Upper lobe of right lung (tissue), 1 donor: ENCODE results near the gene HIF3A. TPM values are rescaled to one million over a fixed set of nuclear protein-coding genes. Genes with fewer than 3 reads are reported as not detected.
A peak's percentile ranks its signal among the peaks of the same experiment; 100 is the strongest.

Source experiments
- ATAC-seq: fragments of 200-7000 bp; cut with Tn5 transposase; one replicate; pipeline ENCODE4 v1.9.1; 2020; ENCODE audit warnings: mild to moderate bottlenecking, moderate library complexity
- DNase-seq: peaks from one replicate; pipeline ENCODE4 v3.0.0-alpha.2; 2020
- H3K27ac ChIP-seq: fragments of 200-600 bp; one replicate; pipeline ENCODE4 v1.8.0; 2022
- H3K27me3 ChIP-seq: fragments of 200-600 bp; one replicate; pipeline ENCODE4 v1.8.0; 2022; ENCODE audit warnings: mild to moderate bottlenecking
- H3K36me3 ChIP-seq: fragments of 200-600 bp; one replicate; pipeline ENCODE4 v1.8.0; 2022
- H3K4me1 ChIP-seq: fragments of 200-600 bp; one replicate; pipeline ENCODE4 v1.8.0; 2022
- H3K4me3 ChIP-seq: fragments of 200-600 bp; one replicate; pipeline ENCODE4 v1.8.0; 2022; ENCODE audit warnings: mild to moderate bottlenecking
- H3K9me3 ChIP-seq: fragments of 200-600 bp; one replicate; pipeline ENCODE4 v1.8.0; 2022
- intact Hi-C: fragments of 100-400 bp; cut with DNase I; formaldehyde crosslinking; loops from one replicate; pipeline ENCODE4 v1.11.0; 2022
- total RNA-seq: library from RNA; stranded (reverse); fragmentation: NEBNext Ultra II Directional; extraction: Animal tissue kit (Norgen Biotek cat#: 25700); gene quantifications from one replicate; pipeline ENCODE4 v1.2.1, GENCODE V29; 2021
- TF ChIP-seq, protein P1 (sequence below): fragments of 200-600 bp; IDR thresholded peaks from one replicate; pipeline ENCODE4 v1.8.0; 2022; ENCODE audit warnings: antibody characterized with exemption
- donor health status: DM: no; HTN: yes; CAD: no; lungs with severe emphysema.

The HIF3A gene
- total RNA-seq, 1 donor from 2014 or later = 63.1 TPM

DNA sequence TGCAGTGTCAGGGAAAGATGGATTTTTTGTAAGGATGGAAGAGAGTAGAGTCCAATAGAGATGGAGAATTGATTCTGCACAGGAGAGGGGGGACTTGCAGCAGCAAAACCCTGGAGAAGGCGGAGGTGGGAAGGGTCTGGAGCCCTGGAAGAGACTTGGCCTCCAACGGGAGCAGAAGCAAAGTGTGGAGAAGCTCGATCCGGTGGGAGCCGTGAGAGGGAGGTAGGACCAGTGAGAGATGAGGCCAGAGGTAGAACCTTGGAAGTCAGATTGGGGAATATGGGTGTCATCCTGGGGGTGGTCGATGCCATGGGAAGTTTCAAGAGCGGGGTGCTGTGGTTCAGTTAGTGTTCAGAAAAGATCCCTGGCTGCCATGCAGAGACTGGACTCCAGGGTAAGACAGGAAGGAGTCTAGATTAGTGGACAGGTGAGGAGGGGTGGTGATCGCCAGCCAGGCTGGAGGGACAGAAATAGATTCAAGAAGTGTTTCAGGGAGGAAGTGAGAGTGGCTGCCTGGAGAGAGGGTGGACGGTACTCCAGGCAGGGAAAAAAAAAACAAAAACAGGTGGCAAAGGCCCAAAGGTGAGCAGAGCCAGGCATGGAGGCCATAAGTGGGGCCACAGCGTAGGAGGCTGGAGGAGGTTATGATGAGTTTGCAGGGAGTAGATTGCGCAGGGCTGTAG lies 52.6 kb downstream of the HIF3A start:
- TF ChIP-seq, protein P1, sequence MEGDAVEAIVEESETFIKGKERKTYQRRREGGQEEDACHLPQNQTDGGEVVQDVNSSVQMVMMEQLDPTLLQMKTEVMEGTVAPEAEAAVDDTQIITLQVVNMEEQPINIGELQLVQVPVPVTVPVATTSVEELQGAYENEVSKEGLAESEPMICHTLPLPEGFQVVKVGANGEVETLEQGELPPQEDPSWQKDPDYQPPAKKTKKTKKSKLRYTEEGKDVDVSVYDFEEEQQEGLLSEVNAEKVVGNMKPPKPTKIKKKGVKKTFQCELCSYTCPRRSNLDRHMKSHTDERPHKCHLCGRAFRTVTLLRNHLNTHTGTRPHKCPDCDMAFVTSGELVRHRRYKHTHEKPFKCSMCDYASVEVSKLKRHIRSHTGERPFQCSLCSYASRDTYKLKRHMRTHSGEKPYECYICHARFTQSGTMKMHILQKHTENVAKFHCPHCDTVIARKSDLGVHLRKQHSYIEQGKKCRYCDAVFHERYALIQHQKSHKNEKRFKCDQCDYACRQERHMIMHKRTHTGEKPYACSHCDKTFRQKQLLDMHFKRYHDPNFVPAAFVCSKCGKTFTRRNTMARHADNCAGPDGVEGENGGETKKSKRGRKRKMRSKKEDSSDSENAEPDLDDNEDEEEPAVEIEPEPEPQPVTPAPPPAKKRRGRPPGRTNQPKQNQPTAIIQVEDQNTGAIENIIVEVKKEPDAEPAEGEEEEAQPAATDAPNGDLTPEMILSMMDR = no peak
- ATAC-seq = peak; percentile 1
- Histone ChIP-seq H3K9me3 (no peaks in the 10 kb centered on the region), H3K4me3 (no peak overlapping the region), H3K36me3 (peaks cover 11% of the 10 kb centered on the region), H3K4me1 (peaks cover 53% of the 10 kb centered on the region), H3K27ac (peak overlapping the region; percentile 86), H3K27me3 (no peaks in the 10 kb centered on the region)
- intact Hi-C loops = no loop called here
- DNase-seq = peak; percentile 52

DNA sequence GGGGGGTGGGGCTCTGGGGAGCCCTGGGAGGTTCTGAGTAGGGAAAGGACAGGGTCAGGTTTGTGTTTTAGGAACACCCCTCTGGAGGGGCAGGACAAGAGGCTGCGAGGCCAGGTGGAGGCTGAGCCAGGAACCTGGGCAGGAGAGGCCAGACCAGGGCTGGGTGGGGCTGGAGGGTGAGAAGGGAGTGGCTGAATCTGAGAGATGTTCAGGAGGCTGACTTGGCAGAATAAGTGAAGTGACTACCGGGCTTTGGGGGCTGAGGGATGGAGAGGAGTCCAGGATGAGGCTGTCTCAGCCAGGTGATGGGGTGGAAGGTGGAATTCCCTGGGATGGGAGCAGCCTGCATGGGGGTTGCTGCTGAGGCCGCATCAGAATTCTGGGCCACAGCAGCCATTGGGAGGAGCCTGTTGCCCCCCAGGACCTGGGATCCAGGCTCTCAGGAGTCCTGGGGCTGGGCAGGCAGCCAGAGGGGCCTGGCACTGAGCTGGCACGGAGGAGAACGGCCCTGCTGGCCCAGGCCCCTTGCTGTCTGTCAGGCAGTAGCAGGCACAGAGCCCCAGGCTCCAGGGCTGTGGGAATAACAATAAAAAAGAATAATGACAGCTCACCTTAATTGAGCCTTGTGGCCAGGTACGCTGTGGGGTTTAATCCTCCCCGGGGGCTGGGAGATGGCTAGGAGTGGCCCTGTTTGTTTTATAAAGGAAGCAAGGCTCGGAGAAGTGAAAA lies 53.4 kb downstream of the HIF3A start:
- Histone ChIP-seq H3K4me1 (peaks cover 53% of the 10 kb centered on the region), H3K4me3 (peak overlapping the region; percentile 1)
- intact Hi-C loops = no loop called here

DNA sequence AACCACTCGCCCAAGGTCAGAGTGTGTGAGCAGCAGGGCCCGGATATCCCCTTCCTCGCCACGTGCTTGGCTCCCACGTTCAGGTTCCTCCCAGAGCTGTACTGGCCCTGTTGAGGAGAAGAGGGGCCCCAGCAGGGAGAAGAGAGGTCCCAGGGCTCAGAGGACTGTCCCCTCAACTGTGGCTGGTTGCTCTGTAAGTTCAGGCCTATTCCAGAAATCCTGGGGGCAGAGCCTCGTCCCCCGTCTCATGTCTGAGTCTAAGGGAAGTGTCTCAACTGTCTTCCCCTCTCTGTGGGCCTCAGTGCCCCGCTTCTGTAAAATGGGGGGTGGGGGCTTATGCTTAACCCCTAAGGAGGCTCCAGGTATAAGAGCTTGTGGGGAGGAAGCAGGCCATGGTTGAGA lies 53.9 kb downstream of the HIF3A start:
- intact Hi-C loops = no loop called here
- no peak overlapping the region for H3K4me3 ChIP-seq
- ATAC-seq = no peak
- peaks cover 53% of the 10 kb centered on the region for H3K4me1 ChIP-seq
- DNase-seq = peak; percentile 60
- H3K27ac ChIP-seq = peak overlapping the region; percentile 86
- H3K9me3 ChIP-seq = no peaks in the 10 kb centered on the region
- no peaks in the 10 kb centered on the region for H3K27me3 ChIP-seq
- TF ChIP-seq, protein P1 = no peak
- H3K36me3 ChIP-seq = peaks cover 24% of the 10 kb centered on the region

More for the DNA sequence above, 53.4 kb downstream of the HIF3A start:
- ATAC-seq (no peak), DNase-seq (no peak)
- H3K27me3 ChIP-seq = no peaks in the 10 kb centered on the region
- TF ChIP-seq, protein P1 = no peak
- peak overlapping the region; percentile 86 for H3K27ac ChIP-seq
- H3K9me3 ChIP-seq = no peaks in the 10 kb centered on the region
- peaks cover 18% of the 10 kb centered on the region for H3K36me3 ChIP-seq

DNA sequence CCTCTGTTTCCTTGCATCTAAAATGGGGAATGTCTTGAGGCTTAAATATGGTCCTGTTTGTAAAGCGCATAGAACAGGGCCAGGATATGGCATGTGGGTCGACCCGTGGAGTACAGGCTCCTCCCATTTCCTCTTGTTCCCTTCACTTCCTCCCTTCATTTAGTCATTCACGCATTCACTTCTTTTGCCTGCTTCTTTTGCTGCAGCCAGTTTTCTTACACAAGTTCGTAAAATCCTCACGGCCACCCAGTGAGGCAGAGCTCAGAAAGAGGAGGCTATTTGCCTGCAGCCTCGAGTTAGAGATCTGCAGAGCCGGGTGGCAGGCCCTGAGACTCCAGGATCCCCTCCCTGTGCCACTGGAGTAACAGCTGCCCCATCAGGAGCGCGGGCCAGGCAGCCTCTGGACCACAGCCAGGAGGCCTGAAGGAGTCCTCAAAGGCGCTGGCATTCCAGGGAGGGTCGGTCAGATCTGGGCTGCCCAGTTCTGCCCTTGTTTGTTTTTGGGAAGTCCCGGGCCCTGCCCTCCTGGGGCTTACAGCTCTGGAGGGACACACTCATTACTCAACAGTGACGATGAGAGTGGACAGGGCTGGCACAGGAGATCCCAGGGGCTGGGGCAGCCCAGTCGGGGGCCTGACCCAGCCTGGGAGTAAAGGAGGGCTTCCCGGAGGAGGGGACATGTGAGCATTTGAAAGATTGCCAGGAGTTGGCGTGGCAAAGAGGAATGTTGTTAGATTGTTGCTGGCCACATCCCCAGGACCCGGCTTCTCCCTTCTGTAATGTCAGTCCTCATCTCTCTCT lies 54.6 kb downstream of the HIF3A start:
- peak overlapping the region; percentile 23 for H3K4me3 ChIP-seq
- intact Hi-C loops = no loop called here
- ATAC-seq (peak; percentile 48), DNase-seq (peak; percentile 90)
- TF ChIP-seq, protein P1 = no peak
- no peaks in the 10 kb centered on the region for H3K27me3 ChIP-seq
- peaks cover 58% of the 10 kb centered on the region for H3K4me1 ChIP-seq
- no peaks in the 10 kb centered on the region for H3K9me3 ChIP-seq
- peak overlapping the region; percentile 86 for H3K27ac ChIP-seq
- peaks cover 30% of the 10 kb centered on the region for H3K36me3 ChIP-seq

DNA sequence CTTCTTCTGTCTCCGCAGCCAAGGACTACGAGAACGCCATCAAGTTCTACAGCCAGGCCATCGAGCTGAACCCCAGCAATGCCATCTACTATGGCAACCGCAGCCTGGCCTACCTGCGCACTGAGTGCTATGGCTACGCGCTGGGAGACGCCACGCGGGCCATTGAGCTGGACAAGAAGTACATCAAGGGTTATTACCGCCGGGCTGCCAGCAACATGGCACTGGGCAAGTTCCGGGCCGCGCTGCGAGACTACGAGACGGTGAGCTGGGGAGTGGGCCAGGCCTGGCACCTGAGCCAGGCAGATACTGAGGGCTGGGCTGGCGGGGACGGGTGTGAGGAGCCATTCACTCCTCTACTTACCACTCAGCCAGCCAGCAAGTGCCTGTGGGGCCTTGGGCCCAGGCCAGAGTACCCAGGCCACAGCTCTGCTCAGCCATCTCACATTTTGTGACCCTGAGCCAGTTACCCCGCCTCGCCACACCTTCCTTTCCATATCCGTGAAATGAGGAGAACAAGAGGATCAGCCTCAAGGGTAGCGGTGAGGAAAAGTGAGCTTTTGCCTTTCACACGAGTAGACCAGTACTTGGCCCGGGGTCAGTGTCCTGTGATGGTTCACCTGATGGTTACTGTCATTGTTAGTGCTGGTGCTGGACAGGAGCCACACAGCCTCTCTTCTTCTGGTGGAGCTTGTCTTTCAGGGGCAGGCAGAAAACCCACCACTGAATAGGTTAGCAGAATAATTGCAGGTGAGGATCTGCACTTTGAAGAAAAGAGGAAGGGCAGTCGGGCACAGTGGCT lies 57.1 kb downstream of the HIF3A start:
- DNase-seq (peak; percentile 57), ATAC-seq (no peak)
- Histone ChIP-seq H3K4me1 (peaks cover 47% of the 10 kb centered on the region), H3K4me3 (no peak overlapping the region), H3K27ac (peak overlapping the region; percentile 17), H3K36me3 (peaks cover 47% of the 10 kb centered on the region), H3K9me3 (no peaks in the 10 kb centered on the region), H3K27me3 (no peaks in the 10 kb centered on the region)
- TF ChIP-seq, protein P1 = no peak
- intact Hi-C loops = no loop called here
